ENCODE results near the gene ANKRD62.

DNA sequence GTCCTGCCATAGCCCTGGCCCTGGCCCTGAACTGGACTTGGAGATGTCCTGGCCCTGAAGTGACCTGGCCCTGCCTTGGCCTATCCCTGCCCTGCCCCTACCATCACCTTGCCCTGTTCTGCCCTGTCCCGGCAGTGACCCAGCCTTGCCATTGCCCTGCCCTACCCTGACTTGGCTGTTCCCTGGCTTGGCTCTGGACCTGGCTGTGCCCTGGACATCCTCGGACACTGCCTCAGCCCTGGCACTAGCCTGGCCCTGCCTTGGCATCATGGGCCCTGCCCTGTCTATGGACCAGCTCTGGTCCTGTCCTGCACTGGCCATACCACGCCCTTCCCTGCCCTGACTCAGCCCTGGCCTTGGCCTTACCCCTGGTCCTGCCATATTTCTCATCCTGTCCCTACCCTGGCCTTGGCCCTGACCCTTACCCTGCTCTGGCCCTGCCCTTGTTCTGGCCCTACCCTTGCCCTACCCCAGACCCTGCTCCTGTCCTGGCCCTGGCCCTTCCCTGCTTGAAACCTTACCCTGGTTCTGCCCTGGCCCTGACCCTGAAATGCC lies 6.1 kb upstream of the ANKRD62 start:
- TF ChIP-seq, protein P1, sequence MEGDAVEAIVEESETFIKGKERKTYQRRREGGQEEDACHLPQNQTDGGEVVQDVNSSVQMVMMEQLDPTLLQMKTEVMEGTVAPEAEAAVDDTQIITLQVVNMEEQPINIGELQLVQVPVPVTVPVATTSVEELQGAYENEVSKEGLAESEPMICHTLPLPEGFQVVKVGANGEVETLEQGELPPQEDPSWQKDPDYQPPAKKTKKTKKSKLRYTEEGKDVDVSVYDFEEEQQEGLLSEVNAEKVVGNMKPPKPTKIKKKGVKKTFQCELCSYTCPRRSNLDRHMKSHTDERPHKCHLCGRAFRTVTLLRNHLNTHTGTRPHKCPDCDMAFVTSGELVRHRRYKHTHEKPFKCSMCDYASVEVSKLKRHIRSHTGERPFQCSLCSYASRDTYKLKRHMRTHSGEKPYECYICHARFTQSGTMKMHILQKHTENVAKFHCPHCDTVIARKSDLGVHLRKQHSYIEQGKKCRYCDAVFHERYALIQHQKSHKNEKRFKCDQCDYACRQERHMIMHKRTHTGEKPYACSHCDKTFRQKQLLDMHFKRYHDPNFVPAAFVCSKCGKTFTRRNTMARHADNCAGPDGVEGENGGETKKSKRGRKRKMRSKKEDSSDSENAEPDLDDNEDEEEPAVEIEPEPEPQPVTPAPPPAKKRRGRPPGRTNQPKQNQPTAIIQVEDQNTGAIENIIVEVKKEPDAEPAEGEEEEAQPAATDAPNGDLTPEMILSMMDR (IDR thresholded peaks at IDR 0.05), result no peak
- TF ChIP-seq POLR2AphosphoS5 (IDR thresholded peaks at IDR 0.05; ENCODE audit: low read depth, low read length), result no peak
- TF ChIP-seq, protein P2, sequence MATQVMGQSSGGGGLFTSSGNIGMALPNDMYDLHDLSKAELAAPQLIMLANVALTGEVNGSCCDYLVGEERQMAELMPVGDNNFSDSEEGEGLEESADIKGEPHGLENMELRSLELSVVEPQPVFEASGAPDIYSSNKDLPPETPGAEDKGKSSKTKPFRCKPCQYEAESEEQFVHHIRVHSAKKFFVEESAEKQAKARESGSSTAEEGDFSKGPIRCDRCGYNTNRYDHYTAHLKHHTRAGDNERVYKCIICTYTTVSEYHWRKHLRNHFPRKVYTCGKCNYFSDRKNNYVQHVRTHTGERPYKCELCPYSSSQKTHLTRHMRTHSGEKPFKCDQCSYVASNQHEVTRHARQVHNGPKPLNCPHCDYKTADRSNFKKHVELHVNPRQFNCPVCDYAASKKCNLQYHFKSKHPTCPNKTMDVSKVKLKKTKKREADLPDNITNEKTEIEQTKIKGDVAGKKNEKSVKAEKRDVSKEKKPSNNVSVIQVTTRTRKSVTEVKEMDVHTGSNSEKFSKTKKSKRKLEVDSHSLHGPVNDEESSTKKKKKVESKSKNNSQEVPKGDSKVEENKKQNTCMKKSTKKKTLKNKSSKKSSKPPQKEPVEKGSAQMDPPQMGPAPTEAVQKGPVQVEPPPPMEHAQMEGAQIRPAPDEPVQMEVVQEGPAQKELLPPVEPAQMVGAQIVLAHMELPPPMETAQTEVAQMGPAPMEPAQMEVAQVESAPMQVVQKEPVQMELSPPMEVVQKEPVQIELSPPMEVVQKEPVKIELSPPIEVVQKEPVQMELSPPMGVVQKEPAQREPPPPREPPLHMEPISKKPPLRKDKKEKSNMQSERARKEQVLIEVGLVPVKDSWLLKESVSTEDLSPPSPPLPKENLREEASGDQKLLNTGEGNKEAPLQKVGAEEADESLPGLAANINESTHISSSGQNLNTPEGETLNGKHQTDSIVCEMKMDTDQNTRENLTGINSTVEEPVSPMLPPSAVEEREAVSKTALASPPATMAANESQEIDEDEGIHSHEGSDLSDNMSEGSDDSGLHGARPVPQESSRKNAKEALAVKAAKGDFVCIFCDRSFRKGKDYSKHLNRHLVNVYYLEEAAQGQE (IDR thresholded peaks at IDR 0.05; ENCODE audit: insufficient read depth in 1 of 2, low read depth in 2 of 2, low read length in 1 of 2), result no peak

Data from Panc1 (cell line).